ENCODE data around the gene GMDS.

DNA sequence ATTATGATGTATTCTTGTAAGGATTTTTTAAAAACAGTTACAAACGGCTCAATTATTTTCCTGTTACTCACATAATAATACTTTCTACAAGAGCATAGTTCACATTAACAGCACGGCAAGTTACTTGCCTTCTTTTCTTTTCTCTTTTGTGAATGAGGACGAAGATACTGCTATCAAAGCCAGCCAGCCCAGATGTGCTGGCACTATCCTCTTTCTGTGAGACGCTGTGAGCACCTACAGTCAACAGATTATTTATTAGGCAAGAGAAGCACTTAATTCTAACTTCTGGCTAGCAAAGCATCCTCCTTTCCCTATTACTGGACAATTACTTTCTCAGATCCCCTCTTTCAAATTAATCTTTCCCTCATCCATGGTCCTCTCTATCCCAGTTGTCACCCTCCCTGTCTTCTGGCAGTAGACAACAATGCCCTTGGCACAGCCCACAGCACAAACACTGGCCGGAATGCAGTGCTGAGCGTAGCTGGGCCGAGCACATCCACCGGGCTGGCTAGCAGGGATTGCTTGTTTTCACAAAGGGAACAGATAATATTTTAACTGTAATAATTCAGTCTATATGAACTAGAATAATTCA, 373.6 kb downstream of the GMDS start:
- TF ChIP-seq, protein P1, sequence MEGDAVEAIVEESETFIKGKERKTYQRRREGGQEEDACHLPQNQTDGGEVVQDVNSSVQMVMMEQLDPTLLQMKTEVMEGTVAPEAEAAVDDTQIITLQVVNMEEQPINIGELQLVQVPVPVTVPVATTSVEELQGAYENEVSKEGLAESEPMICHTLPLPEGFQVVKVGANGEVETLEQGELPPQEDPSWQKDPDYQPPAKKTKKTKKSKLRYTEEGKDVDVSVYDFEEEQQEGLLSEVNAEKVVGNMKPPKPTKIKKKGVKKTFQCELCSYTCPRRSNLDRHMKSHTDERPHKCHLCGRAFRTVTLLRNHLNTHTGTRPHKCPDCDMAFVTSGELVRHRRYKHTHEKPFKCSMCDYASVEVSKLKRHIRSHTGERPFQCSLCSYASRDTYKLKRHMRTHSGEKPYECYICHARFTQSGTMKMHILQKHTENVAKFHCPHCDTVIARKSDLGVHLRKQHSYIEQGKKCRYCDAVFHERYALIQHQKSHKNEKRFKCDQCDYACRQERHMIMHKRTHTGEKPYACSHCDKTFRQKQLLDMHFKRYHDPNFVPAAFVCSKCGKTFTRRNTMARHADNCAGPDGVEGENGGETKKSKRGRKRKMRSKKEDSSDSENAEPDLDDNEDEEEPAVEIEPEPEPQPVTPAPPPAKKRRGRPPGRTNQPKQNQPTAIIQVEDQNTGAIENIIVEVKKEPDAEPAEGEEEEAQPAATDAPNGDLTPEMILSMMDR (IDR thresholded peaks at IDR 0.05): no peak
- TF ChIP-seq EZH2phosphoT487 (IDR thresholded peaks at IDR 0.05; ENCODE audit: borderline replicate concordance, low read depth): no peak

All from SK-N-SH (cell line).